Endothelial cell of umbilical vein (primary cell): ENCODE measurements around the gene NRP2. TPM values are rescaled to one million over a fixed set of nuclear protein-coding genes. Genes with fewer than 3 reads are reported as not detected.

Experiments used
- BruUV-seq: library from RNA; stranded (reverse); fragments of 400-500 nt; replicated peaks from 2 replicates; lab custom pipeline; 2021; lab: Mats Ljungman, UMichigan
- CTCF ChIA-PET: fragments of 300-600, 350-600 bp; sonication (Branson Sonifier 250); formaldehyde crosslinking; loops from one replicate; lab custom pipeline; 2021; ENCODE audit warnings: antibody characterized with exemption, inconsistent platforms; lab: Charles Lee
- POLR2A ChIA-PET: fragments of 300-600, 350-600 bp; sonication (Branson Sonifier 250); formaldehyde crosslinking; loops from one replicate; lab custom pipeline; 2021; ENCODE audit warnings: antibody characterized with exemption, inconsistent platforms; lab: Charles Lee
- DNase-seq: peaks from one replicate; pipeline ENCODE4 v3.0.0-alpha.2; 2011; ENCODE audit warnings: low read depth, low spot score
- FAIRE-seq: peaks from 2 replicates; lab custom pipeline; 2011; peaks lifted over from hg19 to GRCh38; lab: Jason Lieb, UNC
- H2AFZ ChIP-seq: 2 replicates; pipeline ENCODE4 v1.6.0; 2012; ENCODE audit warnings: low read depth, low read length, control low read depth, inconsistent platforms
- H3K27ac ChIP-seq: 2 replicates; pipeline ENCODE4 v1.5.1; 2011; ENCODE audit warnings: low read depth, mild to moderate bottlenecking, control low read depth, low read length, moderate library complexity; ENCODE audit not compliant: insufficient read depth
- H3K27me3 ChIP-seq, 2 experiments: 2 replicates each; pipeline versions ENCODE4 v1.6.0 to v1.6.1; 2011; ENCODE audit warnings: low read length in 2 of 2, mixed read lengths in 1 of 2; ENCODE audit not compliant: control insufficient read depth in 2 of 2, insufficient read depth in 2 of 2
- H3K36me3 ChIP-seq, 2 experiments: 2 replicates in 1 of 2; 3 replicates in 1 of 2; pipeline ENCODE4 v1.5.1; 2011; ENCODE audit warnings: low read length in 2 of 2, mild to moderate bottlenecking in 1 of 2, moderate library complexity in 1 of 2; ENCODE audit not compliant: control insufficient read depth in 2 of 2, insufficient read depth in 2 of 2; ENCODE audit errors: extremely low read depth in 1 of 2
- H3K4me1 ChIP-seq: 3 replicates; pipeline ENCODE4 v1.5.1; 2011; ENCODE audit warnings: mild to moderate bottlenecking, low read length; ENCODE audit not compliant: control insufficient read depth, insufficient read depth; ENCODE audit errors: extremely low read depth
- H3K4me2 ChIP-seq: 2 replicates; pipeline ENCODE4 v1.6.1; 2011; ENCODE audit warnings: low read length, control low read depth, mixed read lengths; ENCODE audit not compliant: insufficient read depth
- H3K4me3 ChIP-seq, 3 experiments: fragments of 200-600 bp in 1 of 3; sonication (generic), shearing (Covaris generic) in 1 of 3; replicated peaks in 1 of 3; 2 replicates each; pipeline ENCODE4 v1.5.1; 2011 to 2016; ENCODE audit warnings: control low read depth in 3 of 3, low read length in 3 of 3, mild to moderate bottlenecking in 2 of 3, inconsistent platforms in 1 of 3, low read depth in 1 of 3, moderate library complexity in 1 of 3; ENCODE audit not compliant: insufficient read depth in 1 of 3
- H3K79me2 ChIP-seq: 2 replicates; pipeline ENCODE4 v1.6.0; 2012; ENCODE audit warnings: low read length, inconsistent platforms; ENCODE audit not compliant: control insufficient read depth, insufficient read depth
- H3K9ac ChIP-seq: replicated peaks from 2 replicates; pipeline ENCODE3; 2011; ENCODE audit warnings: low read length, control low read depth; ENCODE audit not compliant: insufficient read depth; ENCODE audit errors: extremely low read depth
- H3K9me1 ChIP-seq: replicated peaks from 3 replicates; pipeline ENCODE4 v1.6.0; 2011; ENCODE audit warnings: mild to moderate bottlenecking, low read length; ENCODE audit not compliant: control insufficient read depth, insufficient read depth; ENCODE audit errors: extremely low read depth
- H3K9me3 ChIP-seq: replicated peaks from 2 replicates; pipeline ENCODE4 v1.5.1; 2012; ENCODE audit warnings: low read length, inconsistent platforms; ENCODE audit not compliant: control insufficient read depth, insufficient read depth
- H4K20me1 ChIP-seq: replicated peaks from 2 replicates; pipeline ENCODE3; 2011; ENCODE audit warnings: mild to moderate bottlenecking, low read length; ENCODE audit not compliant: control insufficient read depth, insufficient read depth; ENCODE audit errors: extremely low read depth
- EZH2 ChIP-seq: IDR thresholded peaks from 2 replicates; pipeline ENCODE4 v1.6.1; 2012; ENCODE audit warnings: borderline replicate concordance, low read depth, mild to moderate bottlenecking, moderate library complexity, low read length, inconsistent platforms; ENCODE audit not compliant: severe bottlenecking
- FOS ChIP-seq: IDR thresholded peaks from 2 replicates; pipeline ENCODE4 v1.6.1; 2011; ENCODE audit warnings: mild to moderate bottlenecking, low read length, moderate library complexity, borderline replicate concordance; ENCODE audit not compliant: insufficient read depth
- GATA2 ChIP-seq: IDR thresholded peaks from 2 replicates; pipeline ENCODE4 v1.7.0; 2011; ENCODE audit warnings: low read depth, mild to moderate bottlenecking, moderate library complexity, mixed read lengths, low read length; ENCODE audit not compliant: insufficient read length, insufficient read depth
- JUN ChIP-seq: IDR thresholded peaks from 2 replicates; pipeline ENCODE4 v1.6.1; 2011; ENCODE audit warnings: borderline replicate concordance, low read depth; ENCODE audit not compliant: insufficient read length, insufficient read depth
- MYC ChIP-seq: IDR thresholded peaks from one replicate; pipeline ENCODE4 v1.6.1; 2011; ENCODE audit warnings: mild to moderate bottlenecking, low read depth, low read length
- POLR2A ChIP-seq: IDR thresholded peaks from 2 replicates; pipeline ENCODE4 v1.6.1; 2012; ENCODE audit warnings: low read depth, mild to moderate bottlenecking, control low read depth, low read length
- POLR2AphosphoS5 ChIP-seq: IDR thresholded peaks from 2 replicates; pipeline ENCODE4 v1.6.1; 2012; ENCODE audit warnings: low read depth, mild to moderate bottlenecking, control low read depth, low read length, moderate library complexity; ENCODE audit not compliant: insufficient read depth
- dilution Hi-C: fragments of 300-500 bp; cut with MboI; formaldehyde crosslinking; loops from one replicate; pipeline ENCODE4 v1.15.0; 2019; ENCODE audit warnings: low sequenced_read_pairs; ENCODE audit not compliant: extremely low pct_ligation_motif_present
- intact Hi-C: fragments of 100-400 bp; cut with micrococcal nuclease; formaldehyde crosslinking; loops from one replicate; pipeline ENCODE4 v1.10.0; 2022
- polyA plus RNA-seq, 4 experiments: library from polyadenylated mRNA; depleted of rRNA in 3 of 4; stranded (reverse) in 3 of 4; unstranded in 1 of 4; fragments of >200 nt; gene quantifications; 2 replicates each; pipeline versions ENCODE4 v1.2.1 to v1.2.3, GENCODE V29; 2011 to 2012; ENCODE audit warnings: missing spikeins in 1 of 4
- total RNA-seq: library from RNA; stranded (reverse); gene quantifications from 2 replicates; pipeline ENCODE4 v1.2.3, GENCODE V29; 2021
- TF ChIP-seq, protein P1 (sequence below), 2 donors: IDR thresholded peaks; 1 replicate in 1 of 2; 2 replicates in 1 of 2; pipeline ENCODE4 v1.5.1; 2011; ENCODE audit warnings: low read length in 2 of 2, mild to moderate bottlenecking in 2 of 2, moderate library complexity in 2 of 2, control low read depth in 1 of 2, inconsistent platforms in 1 of 2, low read depth in 1 of 2; ENCODE audit not compliant: insufficient read depth in 1 of 2; ENCODE audit errors: extremely low read depth in 1 of 2
- TF ChIP-seq, protein P2 (sequence below): IDR thresholded peaks from 2 replicates; pipeline ENCODE4 v1.6.1; 2011; ENCODE audit not compliant: insufficient read depth, insufficient read length

NRP2 gene
- total and polyA plus RNA-seq, 2 donors (not counting 3 experiments of a cell fraction or from before 2014, with no cell fraction given) = 160 to 240 TPM

DNA sequence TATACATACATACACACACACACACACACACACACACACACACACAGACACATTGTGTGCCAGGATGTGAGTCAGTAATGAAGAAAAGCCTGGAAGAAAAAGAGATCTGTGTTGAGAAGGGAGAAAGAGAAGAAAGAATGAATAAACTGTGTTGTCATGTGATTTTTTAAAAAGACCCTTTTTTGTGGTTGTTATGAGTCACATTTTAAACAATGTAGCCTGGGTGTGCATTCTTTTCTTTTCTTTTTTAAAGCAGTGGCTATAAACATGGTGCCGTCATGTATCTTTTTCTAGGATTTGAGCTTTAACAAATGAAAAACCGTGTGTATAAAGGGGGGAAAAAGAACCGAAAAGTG is 87.2 kb downstream of the NRP2 start:
- BruUV-seq = no TSS peak
- peak overlapping the region; percentile 37 for H3K4me2 ChIP-seq
- POLR2A ChIA-PET = interaction anchor here (1.1 kb wide), 1 partner anchor 87 kb away, joined by 3 read pairs; the partner anchor contains the start of gene NRP2

More for the DNA sequence above, 87.2 kb downstream of the NRP2 start:
- intact Hi-C loops = loop anchor here (1.0 to 5.0 kb wide), 4 partner anchors 87 to 1657 kb away; partner anchors contain the start of gene NRP2
- FAIRE-seq (peak; percentile 96), DNase-seq (peak; percentile 94)
- Histone ChIP-seq H3K27me3 (no peaks in the 10 kb centered on the region), H3K9me3 (no peaks in the 10 kb centered on the region), H3K9ac (peak overlapping the region; percentile 48), H3K36me3 (peaks cover 2 to 42% of the 10 kb centered on the region in 2 experiments), H3K9me1 (no peaks in the 10 kb centered on the region), H3K79me2 (no peaks in the 10 kb centered on the region), H3K27ac (peak overlapping the region; percentile 63), H3K4me3 (no peak overlapping the region), H4K20me1 (no peaks in the 10 kb centered on the region), H3K4me1 (peaks cover 19% of the 10 kb centered on the region), H2AFZ (no peak overlapping the region)
- dilution Hi-C loops = no loop called here
- CTCF ChIA-PET = interaction anchor here (0.7 to 1.2 kb wide), 4 partner anchors 43 to 178 kb away, joined by 3 to 4 read pairs (median 4); no protein-coding TSS in a partner anchor
- TF ChIP-seq POLR2A (no peak), POLR2AphosphoS5 (peak; percentile 32), FOS (peak; percentile 94), EZH2 (no peak), JUN (peak; percentile 91), GATA2 (no peak), MYC (no peak)
- TF ChIP-seq, protein P1, sequence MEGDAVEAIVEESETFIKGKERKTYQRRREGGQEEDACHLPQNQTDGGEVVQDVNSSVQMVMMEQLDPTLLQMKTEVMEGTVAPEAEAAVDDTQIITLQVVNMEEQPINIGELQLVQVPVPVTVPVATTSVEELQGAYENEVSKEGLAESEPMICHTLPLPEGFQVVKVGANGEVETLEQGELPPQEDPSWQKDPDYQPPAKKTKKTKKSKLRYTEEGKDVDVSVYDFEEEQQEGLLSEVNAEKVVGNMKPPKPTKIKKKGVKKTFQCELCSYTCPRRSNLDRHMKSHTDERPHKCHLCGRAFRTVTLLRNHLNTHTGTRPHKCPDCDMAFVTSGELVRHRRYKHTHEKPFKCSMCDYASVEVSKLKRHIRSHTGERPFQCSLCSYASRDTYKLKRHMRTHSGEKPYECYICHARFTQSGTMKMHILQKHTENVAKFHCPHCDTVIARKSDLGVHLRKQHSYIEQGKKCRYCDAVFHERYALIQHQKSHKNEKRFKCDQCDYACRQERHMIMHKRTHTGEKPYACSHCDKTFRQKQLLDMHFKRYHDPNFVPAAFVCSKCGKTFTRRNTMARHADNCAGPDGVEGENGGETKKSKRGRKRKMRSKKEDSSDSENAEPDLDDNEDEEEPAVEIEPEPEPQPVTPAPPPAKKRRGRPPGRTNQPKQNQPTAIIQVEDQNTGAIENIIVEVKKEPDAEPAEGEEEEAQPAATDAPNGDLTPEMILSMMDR (IDR thresholded peaks at IDR 0.05; ENCODE audit: extremely low read depth in 1 of 2, insufficient read depth in 1 of 2, low read depth in 1 of 2, low read length in 2 of 2) = no peak
- TF ChIP-seq, protein P2, sequence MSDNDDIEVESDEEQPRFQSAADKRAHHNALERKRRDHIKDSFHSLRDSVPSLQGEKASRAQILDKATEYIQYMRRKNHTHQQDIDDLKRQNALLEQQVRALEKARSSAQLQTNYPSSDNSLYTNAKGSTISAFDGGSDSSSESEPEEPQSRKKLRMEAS = no peak
